Colon (tissue), 2 donors: ENCODE data around the gene AURKA.
"Not testable (repeated sequence)": the region's sequence is repeated elsewhere in the genome, so short reads cannot be mapped to it uniquely, and the experiment has no call there.

Experiments used
- FAIRE-seq: peaks from 2 replicates; lab custom pipeline; 2012; peaks lifted over from hg19 to GRCh38; lab: Jason Lieb, UNC
- donor health status: control.
- donor health status: control.

The AURKA gene

GRCh38 chr20:56390396-56390795, 1.6 kb downstream of the AURKA start:
- not testable (repeated sequence) for FAIRE-seq

- FAIRE-seq, result no peak
Measured at GRCh38 chr20:56389807-56390206, 2.2 kb downstream of the AURKA start.

GRCh38 chr20:56388882-56389281, 3.1 kb downstream of the AURKA start:
- FAIRE-seq, result no peak

GRCh38 chr20:56386219-56386618, 5.8 kb downstream of the AURKA start:
- no peak for FAIRE-seq

- no peak for FAIRE-seq
Measured at GRCh38 chr20:56385130-56385529, 6.9 kb downstream of the AURKA start.

GRCh38 chr20:56383334-56383733, 8.7 kb downstream of the AURKA start:
- FAIRE-seq, result no peak

GRCh38 chr20:56382696-56383095, 9.3 kb downstream of the AURKA start:
- no peak for FAIRE-seq

GRCh38 chr20:56381501-56381900, 10.5 kb downstream of the AURKA start:
- no peak for FAIRE-seq

- FAIRE-seq, result no peak
Measured at GRCh38 chr20:56380375-56380774, 11.6 kb downstream of the AURKA start.

GRCh38 chr20:56378386-56378785, 13.6 kb downstream of the AURKA start:
- FAIRE-seq, result no peak

GRCh38 chr20:56376331-56376730, 15.7 kb downstream of the AURKA start:
- FAIRE-seq, result no peak

GRCh38 chr20:56373942-56374341, 18.1 kb downstream of the AURKA start:
- FAIRE-seq, result no peak

- no peak for FAIRE-seq
Measured at GRCh38 chr20:56372850-56373249, 19.2 kb downstream of the AURKA start.

- FAIRE-seq, result no peak
Measured at GRCh38 chr20:56371977-56372376, 20.0 kb downstream of the AURKA start.

GRCh38 chr20:56369179-56369578, 22.8 kb downstream of the AURKA start:
- FAIRE-seq, result no peak

GRCh38 chr20:56368351-56369134, 23.5 kb downstream of the AURKA start:
- FAIRE-seq, result no peak

- FAIRE-seq, result no peak
Measured at GRCh38 chr20:56363491-56363890, 28.5 kb downstream of the AURKA start.

- no peak for FAIRE-seq
Measured at GRCh38 chr20:56362833-56363413, 29.1 kb downstream of the AURKA start.

GRCh38 chr20:56361900-56362299, 30.1 kb downstream of the AURKA start:
- FAIRE-seq, result no peak

- FAIRE-seq, result no peak
Measured at GRCh38 chr20:56360908-56361205, 31.2 kb downstream of the AURKA start.

GRCh38 chr20:56360133-56360907, 31.7 kb downstream of the AURKA start:
- no peak for FAIRE-seq

- FAIRE-seq, result no peak
Measured at GRCh38 chr20:56359212-56360132, 32.5 kb downstream of the AURKA start.
